ENCODE data around the gene ALPI.
"Not testable (repeated sequence)": the region's sequence is repeated elsewhere in the genome, so short reads cannot be mapped to it uniquely, and the experiment has no call there.

ALPI gene

GRCh38 chr2:232455426-232456255, at the start of gene ALPI:
ALPI (plus strand) TSS chr2:232456153; CDS start chr2:232456200, 47 bp downstream.
- FAIRE-seq (no peak), DNase-seq (ENCODE audit: insufficient read length, low spot score) (no peak)

GRCh38 chr2:232406556-232407310, 49.2 kb upstream of the ALPI start, which contains the start of gene ALPG:
ALPG (plus strand) TSS chr2:232406844; CDS start chr2:232406895, 51 bp downstream.
- no peak for DNase-seq (ENCODE audit: insufficient read length, low spot score)
- no peak for FAIRE-seq

- not testable (repeated sequence) for DNase-seq (ENCODE audit: insufficient read length, low spot score); FAIRE-seq
Observed at GRCh38 chr2:232407428-232408150, 48.4 kb upstream of the ALPI start.

GRCh38 chr2:232408269-232408668, 47.7 kb upstream of the ALPI start:
- not testable (repeated sequence) for FAIRE-seq

GRCh38 chr2:232409617-232410016, 46.3 kb upstream of the ALPI start:
- FAIRE-seq; DNase-seq (ENCODE audit: insufficient read length, low spot score): not testable (repeated sequence)

More at GRCh38 chr2:232408269-232408668, 47.7 kb upstream of the ALPI start:
- DNase-seq (ENCODE audit: insufficient read length, low spot score): not testable (repeated sequence)

- no peak for DNase-seq (ENCODE audit: insufficient read length, low spot score)
- FAIRE-seq: no peak
Observed at GRCh38 chr2:232410238-232410900, 45.6 kb upstream of the ALPI start.

- FAIRE-seq (no peak), DNase-seq (ENCODE audit: insufficient read length, low spot score) (no peak)
Observed at GRCh38 chr2:232411901-232412629, 43.9 kb upstream of the ALPI start.

GRCh38 chr2:232412986-232413385, 43.0 kb upstream of the ALPI start:
- DNase-seq (ENCODE audit: insufficient read length, low spot score) (no peak), FAIRE-seq (peak; percentile 26)

- DNase-seq (ENCODE audit: insufficient read length, low spot score) (no peak), FAIRE-seq (no peak)
Observed at GRCh38 chr2:232415138-232415690, 40.7 kb upstream of the ALPI start.

GRCh38 chr2:232415736-232416520, 40.0 kb upstream of the ALPI start:
- DNase-seq (ENCODE audit: insufficient read length, low spot score) (no peak), FAIRE-seq (no peak)

- FAIRE-seq (no peak), DNase-seq (ENCODE audit: insufficient read length, low spot score) (no peak)
Observed at GRCh38 chr2:232416521-232417470, 39.2 kb upstream of the ALPI start.

- DNase-seq (ENCODE audit: insufficient read length, low spot score) (no peak), FAIRE-seq (no peak)
Observed at GRCh38 chr2:232417489-232417888, 38.5 kb upstream of the ALPI start.

GRCh38 chr2:232418056-232418455, 37.9 kb upstream of the ALPI start:
- DNase-seq (ENCODE audit: insufficient read length, low spot score) (no peak), FAIRE-seq (no peak)

- DNase-seq (ENCODE audit: insufficient read length, low spot score) (no peak), FAIRE-seq (no peak)
Observed at GRCh38 chr2:232418466-232419244, 37.3 kb upstream of the ALPI start.

- DNase-seq (ENCODE audit: insufficient read length, low spot score) (no peak), FAIRE-seq (no peak)
Observed at GRCh38 chr2:232419245-232420072, 36.5 kb upstream of the ALPI start.

GRCh38 chr2:232420073-232420454, 35.9 kb upstream of the ALPI start:
- no peak for DNase-seq (ENCODE audit: insufficient read length, low spot score)
- no peak for FAIRE-seq

Data from GM19239 (cell line).